ENCODE data around the gene RILPL1. TPM values are rescaled to one million over a fixed set of nuclear protein-coding genes. Genes with fewer than 3 reads are reported as not detected.

RILPL1 gene
- total and polyA plus RNA-seq, 10 of the 15 experiments (the other 5 are each of a cell fraction or from before 2014, with no cell fraction given): 0.05 to 0.61 (median 0.25) TPM

GRCh38 chr12:123576611-123577010, 43.1 kb upstream of the RILPL1 start (continued):
- TF ChIP-seq, protein P1, sequence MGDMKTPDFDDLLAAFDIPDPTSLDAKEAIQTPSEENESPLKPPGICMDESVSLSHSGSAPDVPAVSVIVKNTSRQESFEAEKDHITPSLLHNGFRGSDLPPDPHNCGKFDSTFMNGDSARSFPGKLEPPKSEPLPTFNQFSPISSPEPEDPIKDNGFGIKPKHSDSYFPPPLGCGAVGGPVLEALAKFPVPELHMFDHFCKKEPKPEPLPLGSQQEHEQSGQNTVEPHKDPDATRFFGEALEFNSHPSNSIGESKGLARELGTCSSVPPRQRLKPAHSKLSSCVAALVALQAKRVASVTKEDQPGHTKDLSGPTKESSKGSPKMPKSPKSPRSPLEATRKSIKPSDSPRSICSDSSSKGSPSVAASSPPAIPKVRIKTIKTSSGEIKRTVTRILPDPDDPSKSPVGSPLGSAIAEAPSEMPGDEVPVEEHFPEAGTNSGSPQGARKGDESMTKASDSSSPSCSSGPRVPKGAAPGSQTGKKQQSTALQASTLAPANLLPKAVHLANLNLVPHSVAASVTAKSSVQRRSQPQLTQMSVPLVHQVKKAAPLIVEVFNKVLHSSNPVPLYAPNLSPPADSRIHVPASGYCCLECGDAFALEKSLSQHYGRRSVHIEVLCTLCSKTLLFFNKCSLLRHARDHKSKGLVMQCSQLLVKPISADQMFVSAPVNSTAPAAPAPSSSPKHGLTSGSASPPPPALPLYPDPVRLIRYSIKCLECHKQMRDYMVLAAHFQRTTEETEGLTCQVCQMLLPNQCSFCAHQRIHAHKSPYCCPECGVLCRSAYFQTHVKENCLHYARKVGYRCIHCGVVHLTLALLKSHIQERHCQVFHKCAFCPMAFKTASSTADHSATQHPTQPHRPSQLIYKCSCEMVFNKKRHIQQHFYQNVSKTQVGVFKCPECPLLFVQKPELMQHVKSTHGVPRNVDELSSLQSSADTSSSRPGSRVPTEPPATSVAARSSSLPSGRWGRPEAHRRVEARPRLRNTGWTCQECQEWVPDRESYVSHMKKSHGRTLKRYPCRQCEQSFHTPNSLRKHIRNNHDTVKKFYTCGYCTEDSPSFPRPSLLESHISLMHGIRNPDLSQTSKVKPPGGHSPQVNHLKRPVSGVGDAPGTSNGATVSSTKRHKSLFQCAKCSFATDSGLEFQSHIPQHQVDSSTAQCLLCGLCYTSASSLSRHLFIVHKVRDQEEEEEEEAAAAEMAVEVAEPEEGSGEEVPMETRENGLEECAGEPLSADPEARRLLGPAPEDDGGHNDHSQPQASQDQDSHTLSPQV (IDR thresholded peaks at IDR 0.05): no peak
- TF ChIP-seq KLF5 (IDR thresholded peaks at IDR 0.05; ENCODE audit: partially characterized antibody): no peak
- no peak for TF ChIP-seq POLR2AphosphoS5 (IDR thresholded peaks at IDR 0.05; ENCODE audit: low read length)
- no peak for TF ChIP-seq MYC (IDR thresholded peaks at IDR 0.05; ENCODE audit: insufficient read depth, insufficient read length, insufficient replicate concordance, low read length, severe bottlenecking)
- TF ChIP-seq ELK1 (IDR thresholded peaks at IDR 0.05; ENCODE audit: low read depth, low read length): no peak

- SMC1A ChIA-PET (ENCODE audit: uncharacterized antibody, unreplicated experiment): no interaction called here
- TF ChIP-seq SIN3A (IDR thresholded peaks at IDR 0.05; ENCODE audit: low read depth, low read length) (no peak), CBX3 (IDR thresholded peaks at IDR 0.05; ENCODE audit: borderline replicate concordance, low read depth) (no peak), NKRF (conservative IDR thresholded peaks at IDR 0.05) (no peak), ZBTB11 (CRISPR knock-in tag; IDR thresholded peaks at IDR 0.05) (no peak)
Measured at GRCh38 chr12:123573870-123574269, 40.4 kb upstream of the RILPL1 start.

More at GRCh38 chr12:123573870-123574269, 40.4 kb upstream of the RILPL1 start:
- Histone ChIP-seq H3K27me3 (replicated peaks in 1 of 2; ENCODE audit: control insufficient read depth in 2 of 2, insufficient read depth in 2 of 2, low read length in 1 of 2) (no peaks in the 10 kb centered on the region; a peak in 1 of 4 replicates), H3K27ac (ENCODE audit: control insufficient read depth, insufficient read depth) (no peak overlapping the region), H4K20me1 (ENCODE audit: control insufficient read depth, insufficient read depth) (no peaks in the 10 kb centered on the region), H3K4me3 (no peak overlapping the region), H3K4me2 (ENCODE audit: control insufficient read depth, insufficient read depth) (no peak overlapping the region), H3K36me3 (ENCODE audit: control insufficient read depth in 2 of 2, insufficient read depth in 2 of 2, low read length in 1 of 2) (no peaks in the 10 kb centered on the region), H2AFZ (ENCODE audit: control insufficient read depth, low read depth, low read length) (no peak overlapping the region), H3K9ac (ENCODE audit: control insufficient read depth, insufficient read depth, low read length) (no peak overlapping the region), H3K4me1 (ENCODE audit: control insufficient read depth, insufficient read depth, low read length) (no peaks in the 10 kb centered on the region), H3K9me3 (replicated peaks; ENCODE audit: control insufficient read depth, insufficient read depth, low read length) (no peaks in the 10 kb centered on the region; the same call in 2 of the 3 replicates), H3K79me2 (ENCODE audit: control insufficient read depth, insufficient read depth, low read length) (no peaks in the 10 kb centered on the region)
- RAD21 ChIA-PET (ENCODE audit: unreplicated experiment): no interaction called here
- WGBS (ENCODE audit: insufficient coverage, insufficient replicate concordance, low lambda C conversion rate, missing lambda C conversion rate): 42% methylated on average over 4 of the region's 4 CpGs
- BruUV-seq (replicated peaks): no TSS peak
- CTCF ChIA-PET: no interaction called here
- ATAC-seq (no peak), FAIRE-seq (no peak), DNase-seq (ENCODE audit: low read depth, low spot score) (no peak)
- POLR2A ChIA-PET: interaction anchor here (0.6 to 1.2 kb wide), 3 partner anchors 189 to 305 kb away, joined by 3 to 6 read pairs (median 5); no protein-coding TSS in a partner anchor
- intact Hi-C loops (cut with micrococcal nuclease; ENCODE audit: unreplicated experiment): no loop called here
- in situ Hi-C loops (cut with MboI): no loop called here

Data from GM12878 (cell line).